Panc1 (cell line): ENCODE data around the gene MEMO1.

Experiments used
- POLR2AphosphoS5 ChIP-seq: IDR thresholded peaks from 2 replicates; pipeline ENCODE4 v1.6.1; 2012; ENCODE audit warnings: mild to moderate bottlenecking, low read depth, low read length, moderate library complexity
- TCF7L2 ChIP-seq: IDR thresholded peaks from 2 replicates; pipeline ENCODE4 v1.6.1; 2011; ENCODE audit warnings: mild to moderate bottlenecking, low read depth, low read length, inconsistent platforms
- TF ChIP-seq, protein P1 (sequence below): fragments of 450-650 bp; IDR thresholded peaks from 2 replicates; pipeline ENCODE4 v1.5.1; 2017; ENCODE audit warnings: mild to moderate bottlenecking
- TF ChIP-seq, protein P2 (sequence below), 2 experiments: IDR thresholded peaks; 2 replicates each; pipeline ENCODE4 v1.6.1; 2011 to 2012; ENCODE audit warnings: low read depth in 2 of 2, control low read depth in 1 of 2, low read length in 1 of 2, mild to moderate bottlenecking in 1 of 2, moderate library complexity in 1 of 2; ENCODE audit not compliant: insufficient read depth in 1 of 2

DNA sequence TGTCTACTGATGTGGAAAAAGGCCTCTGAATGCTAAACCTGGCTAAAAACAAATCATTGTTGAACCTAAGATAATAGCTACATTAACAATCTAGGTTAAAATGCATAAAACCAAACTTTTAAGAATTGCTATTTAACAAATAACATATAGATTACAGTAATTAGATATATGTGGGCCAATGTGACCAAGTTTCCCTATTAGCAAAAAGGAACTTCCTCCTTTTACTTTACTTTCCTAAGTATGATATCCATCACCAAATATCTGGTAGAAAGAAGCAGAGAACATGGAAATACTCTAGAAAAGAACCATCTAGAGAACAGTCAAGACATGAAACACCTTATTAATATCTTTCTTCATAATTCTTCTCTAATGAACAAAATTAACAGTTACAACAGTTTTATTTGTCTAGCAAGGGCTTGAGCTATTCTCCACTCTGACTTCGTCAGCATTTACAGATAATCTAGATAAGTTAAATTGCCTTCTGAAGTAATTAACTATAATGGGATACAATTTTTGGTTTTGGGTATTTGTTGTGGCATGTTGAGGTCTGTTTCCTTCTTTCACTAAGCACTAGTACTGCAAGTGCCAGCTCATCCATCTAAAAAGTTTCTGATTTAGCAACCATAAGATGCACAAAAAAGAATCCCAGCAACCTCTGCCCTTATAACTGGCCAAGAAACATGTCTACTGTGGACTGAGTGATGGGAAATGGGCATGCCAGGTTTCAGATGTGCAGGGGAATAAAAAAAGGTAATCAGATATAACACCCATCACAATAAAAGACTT is 53.3 kb downstream of the MEMO1 start:
- TF ChIP-seq, protein P1, sequence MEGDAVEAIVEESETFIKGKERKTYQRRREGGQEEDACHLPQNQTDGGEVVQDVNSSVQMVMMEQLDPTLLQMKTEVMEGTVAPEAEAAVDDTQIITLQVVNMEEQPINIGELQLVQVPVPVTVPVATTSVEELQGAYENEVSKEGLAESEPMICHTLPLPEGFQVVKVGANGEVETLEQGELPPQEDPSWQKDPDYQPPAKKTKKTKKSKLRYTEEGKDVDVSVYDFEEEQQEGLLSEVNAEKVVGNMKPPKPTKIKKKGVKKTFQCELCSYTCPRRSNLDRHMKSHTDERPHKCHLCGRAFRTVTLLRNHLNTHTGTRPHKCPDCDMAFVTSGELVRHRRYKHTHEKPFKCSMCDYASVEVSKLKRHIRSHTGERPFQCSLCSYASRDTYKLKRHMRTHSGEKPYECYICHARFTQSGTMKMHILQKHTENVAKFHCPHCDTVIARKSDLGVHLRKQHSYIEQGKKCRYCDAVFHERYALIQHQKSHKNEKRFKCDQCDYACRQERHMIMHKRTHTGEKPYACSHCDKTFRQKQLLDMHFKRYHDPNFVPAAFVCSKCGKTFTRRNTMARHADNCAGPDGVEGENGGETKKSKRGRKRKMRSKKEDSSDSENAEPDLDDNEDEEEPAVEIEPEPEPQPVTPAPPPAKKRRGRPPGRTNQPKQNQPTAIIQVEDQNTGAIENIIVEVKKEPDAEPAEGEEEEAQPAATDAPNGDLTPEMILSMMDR, result no peak
- TF ChIP-seq, protein P2, sequence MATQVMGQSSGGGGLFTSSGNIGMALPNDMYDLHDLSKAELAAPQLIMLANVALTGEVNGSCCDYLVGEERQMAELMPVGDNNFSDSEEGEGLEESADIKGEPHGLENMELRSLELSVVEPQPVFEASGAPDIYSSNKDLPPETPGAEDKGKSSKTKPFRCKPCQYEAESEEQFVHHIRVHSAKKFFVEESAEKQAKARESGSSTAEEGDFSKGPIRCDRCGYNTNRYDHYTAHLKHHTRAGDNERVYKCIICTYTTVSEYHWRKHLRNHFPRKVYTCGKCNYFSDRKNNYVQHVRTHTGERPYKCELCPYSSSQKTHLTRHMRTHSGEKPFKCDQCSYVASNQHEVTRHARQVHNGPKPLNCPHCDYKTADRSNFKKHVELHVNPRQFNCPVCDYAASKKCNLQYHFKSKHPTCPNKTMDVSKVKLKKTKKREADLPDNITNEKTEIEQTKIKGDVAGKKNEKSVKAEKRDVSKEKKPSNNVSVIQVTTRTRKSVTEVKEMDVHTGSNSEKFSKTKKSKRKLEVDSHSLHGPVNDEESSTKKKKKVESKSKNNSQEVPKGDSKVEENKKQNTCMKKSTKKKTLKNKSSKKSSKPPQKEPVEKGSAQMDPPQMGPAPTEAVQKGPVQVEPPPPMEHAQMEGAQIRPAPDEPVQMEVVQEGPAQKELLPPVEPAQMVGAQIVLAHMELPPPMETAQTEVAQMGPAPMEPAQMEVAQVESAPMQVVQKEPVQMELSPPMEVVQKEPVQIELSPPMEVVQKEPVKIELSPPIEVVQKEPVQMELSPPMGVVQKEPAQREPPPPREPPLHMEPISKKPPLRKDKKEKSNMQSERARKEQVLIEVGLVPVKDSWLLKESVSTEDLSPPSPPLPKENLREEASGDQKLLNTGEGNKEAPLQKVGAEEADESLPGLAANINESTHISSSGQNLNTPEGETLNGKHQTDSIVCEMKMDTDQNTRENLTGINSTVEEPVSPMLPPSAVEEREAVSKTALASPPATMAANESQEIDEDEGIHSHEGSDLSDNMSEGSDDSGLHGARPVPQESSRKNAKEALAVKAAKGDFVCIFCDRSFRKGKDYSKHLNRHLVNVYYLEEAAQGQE (IDR thresholded peaks at IDR 0.05; ENCODE audit: insufficient read depth in 1 of 2, low read depth in 2 of 2, low read length in 1 of 2), result no peak
- TF ChIP-seq TCF7L2 (no peak), POLR2AphosphoS5 (no peak)
